Measurements from ENCODE around the gene ADAMTS17. TPM values are rescaled to one million over a fixed set of nuclear protein-coding genes. Genes with fewer than 3 reads are reported as not detected.

The ADAMTS17 gene
- total RNA-seq, 4 donors from 2014 or later = 5.0 to 16.2 (median 11.6) TPM

- in situ Hi-C loops (cut with MboI; ENCODE audit: low sequenced_read_pairs in 4 of 4) (no loop called here), intact Hi-C loops (cut with DNase I; ENCODE audit: low total_unique reads) (no loop called here)
- Histone ChIP-seq H3K9me3 (no peaks in the 10 kb centered on the region), H3K4me1 (no peaks in the 10 kb centered on the region), H3K36me3 (peaks cover 0 to 13% of the 10 kb centered on the region in 2 donors), H3K27me3 (no peaks in the 10 kb centered on the region), H3K27ac (no peak overlapping the region), H3K4me3 (no peak overlapping the region)
- DNase-seq (no peak), ATAC-seq (no peak)
- no peak for TF ChIP-seq CTCF (IDR thresholded peaks at IDR 0.05 in 4 of 5, conservative IDR thresholded peaks at IDR 0.05 in 1 of 5)
- no peak for TF ChIP-seq POLR2A (IDR thresholded peaks at IDR 0.05)
Measured at GRCh38 chr15:100098705-100099104, 243.1 kb downstream of the ADAMTS17 start.

- intact Hi-C loops (cut with DNase I; ENCODE audit: low total_unique reads) = no loop called here
- DNase-seq (no peak), ATAC-seq (no peak)
- TF ChIP-seq CTCF (IDR thresholded peaks at IDR 0.05 in 4 of 5, conservative IDR thresholded peaks at IDR 0.05 in 1 of 5) = no peak
- no peak for TF ChIP-seq POLR2A (IDR thresholded peaks at IDR 0.05)
- H3K27ac ChIP-seq = no peak overlapping the region
- in situ Hi-C loops (cut with MboI; ENCODE audit: low sequenced_read_pairs in 4 of 4) = no loop called here
- H3K9me3 ChIP-seq = no peaks in the 10 kb centered on the region
- H3K36me3 ChIP-seq = peaks cover 0 to 8% of the 10 kb centered on the region in 2 donors
- no peaks in the 10 kb centered on the region for H3K27me3 ChIP-seq
- no peaks in the 10 kb centered on the region for H3K4me1 ChIP-seq
- no peak overlapping the region for H3K4me3 ChIP-seq
Measured at GRCh38 chr15:100097342-100098127, 244.2 kb downstream of the ADAMTS17 start.

GRCh38 chr15:100096700-100097099, 245.1 kb downstream of the ADAMTS17 start:
- in situ Hi-C loops (cut with MboI; ENCODE audit: low sequenced_read_pairs in 4 of 4) = no loop called here
- H3K27ac ChIP-seq = no peak overlapping the region
- TF ChIP-seq POLR2A (IDR thresholded peaks at IDR 0.05) = no peak
- TF ChIP-seq CTCF (IDR thresholded peaks at IDR 0.05 in 4 of 5, conservative IDR thresholded peaks at IDR 0.05 in 1 of 5) = no peak
- H3K27me3 ChIP-seq = no peaks in the 10 kb centered on the region
- no peak for DNase-seq
- H3K4me1 ChIP-seq = no peaks in the 10 kb centered on the region
- ATAC-seq = no peak
- no peak overlapping the region for H3K4me3 ChIP-seq
- intact Hi-C loops (cut with DNase I; ENCODE audit: low total_unique reads) = no loop called here
- peaks cover 0 to 8% of the 10 kb centered on the region in 2 donors for H3K36me3 ChIP-seq
- H3K9me3 ChIP-seq = no peaks in the 10 kb centered on the region

GRCh38 chr15:100096248-100096600, 245.6 kb downstream of the ADAMTS17 start:
- no peak for TF ChIP-seq CTCF (IDR thresholded peaks at IDR 0.05 in 4 of 5, conservative IDR thresholded peaks at IDR 0.05 in 1 of 5)
- TF ChIP-seq POLR2A (IDR thresholded peaks at IDR 0.05) = no peak
- no peak for DNase-seq
- no peaks in the 10 kb centered on the region for H3K27me3 ChIP-seq
- intact Hi-C loops (cut with DNase I; ENCODE audit: low total_unique reads) (no loop called here), in situ Hi-C loops (cut with MboI; ENCODE audit: low sequenced_read_pairs in 4 of 4) (no loop called here)
- ATAC-seq = no peak
- no peak overlapping the region for H3K4me3 ChIP-seq
- no peaks in the 10 kb centered on the region for H3K9me3 ChIP-seq
- peaks cover 0 to 8% of the 10 kb centered on the region in 2 donors for H3K36me3 ChIP-seq
- no peaks in the 10 kb centered on the region for H3K4me1 ChIP-seq
- no peak overlapping the region for H3K27ac ChIP-seq
